Urothelium cell line (cell line): ENCODE measurements around the gene CCDC124.

Source experiments
- DNase-seq: peaks from one replicate; pipeline ENCODE4 v3.0.0; 2011; ENCODE audit warnings: low spot score, mixed read lengths
- FAIRE-seq: peaks from 2 replicates; lab custom pipeline; 2011; peaks lifted over from hg19 to GRCh38; lab: Jason Lieb, UNC

Gene CCDC124

GRCh38 chr19:17933414-17934129 lies 757 bp downstream of the CCDC124 start:
- FAIRE-seq (no peak), DNase-seq (no peak)

DNA sequence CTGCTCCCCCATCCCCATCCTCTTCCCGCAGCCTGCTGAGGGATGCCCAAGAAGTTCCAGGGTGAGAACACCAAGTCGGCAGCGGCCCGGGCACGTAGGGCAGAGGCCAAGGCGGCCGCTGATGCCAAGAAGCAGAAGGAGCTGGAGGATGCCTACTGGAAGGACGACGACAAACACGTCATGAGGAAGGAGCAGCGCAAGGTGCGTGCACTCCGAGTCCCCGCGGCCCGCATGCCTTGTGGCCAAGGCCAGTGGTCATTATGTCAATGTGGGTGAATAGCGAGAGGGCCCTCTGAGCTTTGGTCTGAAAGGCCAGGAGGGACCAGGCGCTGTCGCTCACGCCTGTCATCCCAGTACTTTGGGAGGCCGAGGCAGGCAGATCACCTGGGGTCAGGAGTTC lies 3.6 kb downstream of the CCDC124 start:
- no peak for FAIRE-seq
- no peak for DNase-seq

DNA sequence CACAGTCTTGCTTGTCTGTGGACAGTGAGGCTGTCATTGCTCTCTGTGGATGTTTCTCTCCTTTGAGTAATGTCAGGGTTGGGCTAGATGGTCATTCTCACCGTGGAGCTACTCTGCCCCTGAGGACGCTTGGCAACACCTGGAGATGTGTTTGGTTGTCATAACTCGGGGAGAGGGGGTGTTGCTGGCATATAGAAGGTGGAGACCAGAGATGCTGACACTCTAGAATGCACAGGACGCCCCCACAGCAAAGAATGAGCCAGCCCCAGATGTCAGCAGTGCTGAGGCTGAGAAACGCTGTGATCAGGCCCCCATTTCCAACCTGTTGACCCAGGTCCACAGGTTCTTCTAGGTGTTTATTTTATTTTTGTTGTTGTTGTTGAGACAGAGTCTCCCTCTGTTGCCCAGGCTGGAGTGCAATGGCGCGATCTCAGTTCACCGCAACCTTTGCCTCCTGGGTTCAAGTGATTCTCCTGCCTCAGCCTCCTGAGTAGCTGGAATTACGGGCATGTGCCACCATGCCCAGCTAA lies 4.6 kb downstream of the CCDC124 start:
- DNase-seq = no peak
- FAIRE-seq = no peak

- DNase-seq (peak; percentile 70), FAIRE-seq (no peak)
Observed at GRCh38 chr19:17938092-17938845, 5.5 kb downstream of the CCDC124 start.

GRCh38 chr19:17942181-17942580 lies 9.4 kb downstream of the CCDC124 start:
- FAIRE-seq (no peak), DNase-seq (no peak)

- FAIRE-seq (no peak), DNase-seq (no peak)
Observed at GRCh38 chr19:17942582-17943273, 9.9 kb downstream of the CCDC124 start.

DNA sequence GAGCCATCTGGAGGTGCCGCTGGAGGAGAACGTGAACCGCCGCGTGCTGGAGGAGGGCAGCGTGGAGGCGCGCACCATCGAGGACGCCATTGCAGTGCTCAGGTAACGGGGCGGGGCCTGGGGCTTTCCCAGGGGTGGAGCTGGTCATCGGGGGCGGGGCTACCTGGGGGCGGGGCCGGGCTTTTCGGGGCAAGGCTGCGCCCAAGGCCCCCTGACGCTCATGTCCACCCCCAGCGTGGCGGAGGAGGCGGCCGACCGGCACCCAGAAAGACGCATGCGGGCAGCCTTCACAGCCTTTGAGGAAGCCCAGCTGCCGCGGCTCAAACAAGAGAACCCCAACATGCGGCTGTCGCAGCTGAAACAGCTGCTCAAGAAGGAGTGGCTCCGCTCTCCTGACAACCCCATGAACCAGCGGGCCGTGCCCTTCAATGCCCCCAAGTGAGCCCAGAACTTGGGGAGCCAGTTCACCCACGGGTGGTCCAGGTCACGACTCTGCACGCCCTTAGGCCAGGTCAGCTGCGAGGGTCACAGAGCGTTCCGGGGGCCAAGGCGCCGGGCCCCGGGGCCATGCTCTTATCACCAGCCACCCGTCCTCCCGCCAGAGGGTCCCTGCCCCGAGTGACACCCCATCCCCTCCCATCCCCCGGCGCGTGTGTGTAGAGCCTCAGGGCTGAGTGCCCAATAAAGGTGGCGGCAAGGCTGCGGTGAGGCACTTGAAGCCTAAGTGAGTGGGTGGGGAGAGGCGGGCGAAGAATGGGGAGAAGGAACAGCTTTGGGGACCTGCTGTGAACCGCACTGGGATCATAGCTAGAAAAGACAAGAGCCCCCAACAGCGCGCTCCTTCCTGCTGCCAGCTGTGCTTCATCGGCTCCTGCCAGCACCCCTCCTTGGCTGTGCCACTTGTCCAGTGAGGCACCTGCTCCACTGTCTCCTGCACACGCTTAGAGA lies 10.7 kb downstream of the CCDC124 start:
- no peak for FAIRE-seq

GRCh38 chr19:17944301-17944700 lies 11.5 kb downstream of the CCDC124 start:
- no peak for DNase-seq
- no peak for FAIRE-seq

More for the DNA sequence above, 10.7 kb downstream of the CCDC124 start:
- no peak for DNase-seq

DNA sequence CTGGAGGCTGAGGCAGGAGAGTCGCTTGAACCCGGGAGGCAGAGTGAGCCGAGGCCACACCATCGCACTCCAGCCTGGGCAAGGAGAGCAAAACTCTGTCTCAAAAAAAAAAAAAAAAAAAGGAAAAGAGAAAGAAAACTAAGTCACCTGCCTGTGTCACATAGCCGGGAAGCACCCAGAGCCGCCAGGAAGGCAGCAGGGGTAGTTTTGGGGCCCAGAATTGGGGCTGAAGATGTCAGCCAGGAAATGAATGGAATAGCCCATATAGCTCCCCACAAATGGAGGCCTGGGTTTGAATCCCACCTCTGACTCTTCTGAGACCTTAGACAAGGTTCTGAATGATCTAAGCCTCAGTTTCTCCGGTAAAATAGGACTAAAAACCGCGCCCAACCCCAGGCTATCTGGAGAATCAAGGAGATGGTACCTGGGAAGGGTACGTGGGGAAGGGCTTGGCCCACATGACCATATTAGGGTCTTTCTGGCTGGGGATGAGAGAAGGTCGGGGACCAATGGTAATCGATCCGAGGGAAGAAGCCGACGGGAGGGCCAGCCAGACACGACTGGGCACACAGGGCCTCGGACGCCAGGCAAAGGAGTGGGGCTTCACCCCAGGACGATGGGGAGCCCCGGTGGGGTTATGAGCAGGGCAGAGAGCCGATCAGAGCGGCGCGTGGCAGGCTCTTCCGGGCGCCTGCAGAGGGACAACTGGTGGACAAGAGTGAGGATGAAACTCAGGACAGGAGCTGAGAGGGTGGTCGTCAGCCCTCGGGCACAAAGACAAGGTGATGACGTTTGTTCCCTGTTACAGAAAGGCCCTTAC lies 14.4 kb downstream of the CCDC124 start:
- DNase-seq (no peak), FAIRE-seq (no peak)

GRCh38 chr19:17947815-17948513 lies 15.1 kb downstream of the CCDC124 start:
- FAIRE-seq (no peak), DNase-seq (peak; percentile 98)

GRCh38 chr19:17948514-17948900 lies 15.7 kb downstream of the CCDC124 start:
- DNase-seq (no peak), FAIRE-seq (no peak)

GRCh38 chr19:17948931-17949930 lies 16.4 kb downstream of the CCDC124 start:
- DNase-seq (no peak), FAIRE-seq (no peak)

DNA sequence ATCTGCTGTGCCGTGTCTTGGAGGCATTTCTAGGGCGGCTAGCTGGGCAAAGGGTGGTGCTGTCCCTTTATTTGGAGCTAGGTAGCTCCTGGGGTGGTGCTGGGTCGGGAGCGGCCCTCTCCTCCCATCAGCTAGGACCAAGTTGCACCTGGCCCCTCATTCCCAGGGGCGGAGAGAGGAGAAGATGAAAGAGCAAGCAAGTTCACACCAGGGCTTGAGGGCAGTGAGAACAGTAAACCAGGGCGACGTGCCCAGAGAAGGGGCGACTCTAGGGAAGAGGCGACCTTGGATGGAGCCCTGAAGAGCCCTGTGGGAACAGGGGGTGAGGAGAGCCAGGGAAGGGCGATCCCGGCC lies 17.1 kb downstream of the CCDC124 start:
- no peak for DNase-seq
- no peak for FAIRE-seq

DNA sequence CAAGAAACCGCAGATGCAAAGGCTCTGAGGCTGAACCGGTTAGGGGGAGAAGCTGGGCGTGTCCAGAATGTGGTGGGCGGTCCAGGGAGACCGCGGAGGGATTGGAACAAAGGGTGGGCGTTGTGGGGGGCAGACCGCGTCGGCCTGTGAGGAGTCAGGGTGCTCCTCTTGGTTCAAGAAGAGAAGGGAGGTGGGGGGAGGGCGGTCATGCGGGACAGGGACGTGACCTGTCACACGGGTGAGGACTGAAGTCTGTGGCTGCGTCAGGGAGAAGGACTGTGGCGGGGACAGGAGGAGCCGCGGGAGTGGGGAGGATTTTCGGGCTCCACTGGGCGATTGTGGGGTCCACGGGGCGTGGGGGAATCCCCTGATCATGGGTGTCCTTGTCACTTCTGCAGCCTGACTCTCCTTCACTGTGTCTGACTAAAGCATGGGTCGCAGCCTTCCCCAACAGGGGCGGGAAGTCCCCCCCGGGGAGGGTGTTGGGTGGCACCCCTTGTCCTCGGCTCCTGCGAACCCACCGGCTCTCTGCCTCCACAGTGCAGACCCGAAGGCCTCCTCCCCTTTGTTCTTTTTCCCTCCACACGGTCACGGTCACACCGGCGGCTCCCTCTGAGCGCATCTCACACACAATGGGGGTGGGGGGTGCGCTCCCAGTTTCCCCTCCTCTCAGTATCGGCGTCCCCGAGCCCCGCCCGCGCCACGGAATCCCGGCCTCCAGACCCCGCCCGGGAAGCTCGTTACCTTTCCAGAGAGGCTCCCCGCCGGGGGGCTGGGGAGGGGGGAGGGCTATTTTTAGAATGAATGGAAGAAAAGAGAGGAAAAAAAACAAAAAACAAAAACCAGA lies 17.7 kb downstream of the CCDC124 start:
- no peak for DNase-seq
- no peak for FAIRE-seq

DNA sequence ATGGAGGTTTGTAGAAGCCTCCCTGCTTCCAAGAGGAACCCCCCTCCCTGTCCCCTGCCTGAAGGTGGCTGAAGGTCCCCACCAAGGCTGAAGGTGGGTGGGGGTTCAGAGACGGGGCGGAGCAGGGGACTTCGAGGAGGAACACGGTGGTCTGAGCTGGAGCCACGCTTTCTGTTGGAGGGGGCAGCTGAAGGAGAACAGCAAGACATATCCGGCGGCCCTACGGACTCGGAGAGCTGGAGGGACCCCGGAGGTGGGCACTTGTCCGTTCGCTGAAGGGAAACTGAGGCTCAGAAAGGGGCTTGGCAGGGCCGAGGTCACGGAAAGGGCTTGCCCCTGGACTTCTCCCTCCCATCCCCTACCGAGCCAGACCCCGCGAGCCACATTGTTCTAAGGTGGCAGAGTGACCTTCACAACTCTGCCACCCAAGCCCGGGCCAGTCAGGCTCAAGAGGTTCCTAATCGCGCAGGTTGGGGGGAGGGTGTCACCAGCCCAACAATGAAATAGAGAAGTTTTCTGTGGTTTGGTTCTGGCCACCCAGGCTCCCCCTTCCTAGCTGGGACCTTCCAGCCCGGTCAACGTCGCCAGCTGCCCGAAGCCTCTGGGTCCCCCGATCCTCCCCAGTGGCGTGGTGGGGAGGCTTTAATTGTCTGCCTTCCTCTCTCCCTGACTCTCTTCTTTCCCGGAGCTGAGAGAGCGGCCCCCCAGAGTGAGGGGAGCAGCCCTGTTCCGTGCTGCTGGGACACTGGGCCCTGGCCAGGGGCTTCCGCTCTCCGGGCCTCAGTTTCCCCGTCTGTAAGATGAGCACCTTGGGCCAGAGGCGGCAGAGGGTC lies 18.6 kb downstream of the CCDC124 start:
- FAIRE-seq = no peak
- DNase-seq = peak; percentile 10
